SU-DHL-6 (cell line): ENCODE data around the gene NPDC1.

Source experiments
- EZH2phosphoT487 ChIP-seq: fragments of 200-600 bp; sonication (generic), shearing (Covaris generic); conservative IDR thresholded peaks from 2 replicates; pipeline ENCODE4 v1.6.1; 2018; ENCODE audit warnings: mild to moderate bottlenecking, antibody characterized with exemption, low read length, moderate library complexity, mixed read lengths
- TF ChIP-seq, protein P1 (sequence below): fragments of 200-600 bp; sonication (generic); IDR thresholded peaks from one replicate; pipeline ENCODE4 v1.5.1; 2017; ENCODE audit warnings: antibody characterized with exemption, mild to moderate bottlenecking, low read length, moderate library complexity; ENCODE audit not compliant: insufficient read depth, poor library complexity, severe bottlenecking

DNA sequence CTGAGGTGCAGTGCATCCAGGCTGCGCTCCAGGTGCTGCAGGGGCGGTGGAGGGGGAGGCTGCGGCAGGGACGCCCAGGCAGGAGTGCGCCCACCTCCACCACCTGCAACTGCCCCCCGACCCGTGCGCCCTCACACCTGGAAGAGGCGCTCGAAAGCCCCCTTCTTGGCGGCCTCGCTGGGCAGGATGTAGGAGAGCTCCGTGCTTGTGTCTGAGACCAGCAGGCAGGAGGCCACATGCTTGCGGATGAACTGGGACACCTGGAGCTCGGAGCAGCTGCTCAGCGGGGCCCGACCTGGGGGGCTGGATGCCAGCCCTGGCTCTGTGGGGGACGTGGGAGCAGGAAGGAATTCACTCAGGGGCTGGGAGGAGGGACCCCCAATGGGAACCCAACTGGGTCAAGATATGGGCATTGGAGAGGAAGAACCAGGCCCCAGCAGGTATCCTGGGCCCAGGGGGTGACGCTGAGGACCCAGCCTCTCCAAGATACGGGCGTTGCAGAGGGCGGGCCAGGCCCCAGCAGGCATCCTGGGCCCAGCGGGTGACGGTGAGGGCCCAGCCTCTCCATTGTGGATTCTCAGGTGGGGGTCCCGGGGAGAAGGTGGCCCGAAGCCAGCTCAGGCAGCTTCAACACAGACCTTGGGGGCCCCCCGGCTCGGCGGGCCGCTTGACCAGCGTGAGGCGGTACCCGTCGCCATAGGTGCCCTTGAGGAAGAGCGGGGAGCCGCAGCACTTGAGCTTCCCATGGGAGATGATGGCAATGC, 31.0 kb downstream of the NPDC1 start:
- TF ChIP-seq, protein P1, sequence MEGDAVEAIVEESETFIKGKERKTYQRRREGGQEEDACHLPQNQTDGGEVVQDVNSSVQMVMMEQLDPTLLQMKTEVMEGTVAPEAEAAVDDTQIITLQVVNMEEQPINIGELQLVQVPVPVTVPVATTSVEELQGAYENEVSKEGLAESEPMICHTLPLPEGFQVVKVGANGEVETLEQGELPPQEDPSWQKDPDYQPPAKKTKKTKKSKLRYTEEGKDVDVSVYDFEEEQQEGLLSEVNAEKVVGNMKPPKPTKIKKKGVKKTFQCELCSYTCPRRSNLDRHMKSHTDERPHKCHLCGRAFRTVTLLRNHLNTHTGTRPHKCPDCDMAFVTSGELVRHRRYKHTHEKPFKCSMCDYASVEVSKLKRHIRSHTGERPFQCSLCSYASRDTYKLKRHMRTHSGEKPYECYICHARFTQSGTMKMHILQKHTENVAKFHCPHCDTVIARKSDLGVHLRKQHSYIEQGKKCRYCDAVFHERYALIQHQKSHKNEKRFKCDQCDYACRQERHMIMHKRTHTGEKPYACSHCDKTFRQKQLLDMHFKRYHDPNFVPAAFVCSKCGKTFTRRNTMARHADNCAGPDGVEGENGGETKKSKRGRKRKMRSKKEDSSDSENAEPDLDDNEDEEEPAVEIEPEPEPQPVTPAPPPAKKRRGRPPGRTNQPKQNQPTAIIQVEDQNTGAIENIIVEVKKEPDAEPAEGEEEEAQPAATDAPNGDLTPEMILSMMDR = no peak
- no peak for TF ChIP-seq EZH2phosphoT487
